Kidney tubule cell (primary cell): ENCODE data around the gene OR4F29.
"Not testable (repeated sequence)": the region's sequence is repeated elsewhere in the genome, so short reads cannot be mapped to it uniquely, and the experiment has no call there.

ENCODE experiments used
- DNase-seq: peaks from one replicate; pipeline ENCODE4 v3.0.0-alpha.2; 2018; ENCODE audit warnings: low spot score

Gene OR4F29

GRCh38 chr1:451578-451977, at the start of gene OR4F29:
Gene OR4F29, minus strand, starts transcription at chr1:451678. Its CDS starts 0 bp downstream, at chr1:451678.
- not testable (repeated sequence) for DNase-seq
